H9 (cell line): ENCODE results near the gene ZNF44. TPM values are rescaled to one million over a fixed set of nuclear protein-coding genes. Genes with fewer than 3 reads are reported as not detected.

Experiments used
- DNase-seq: peaks from one replicate; pipeline ENCODE4 v3.0.0-alpha.2; 2017
- H2AFZ ChIP-seq: one replicate; pipeline ENCODE4 v1.6.1; 2013; ENCODE audit warnings: mild to moderate bottlenecking, low read length, control low read depth, moderate library complexity
- H2AK5ac ChIP-seq: 2 replicates; pipeline ENCODE4 v1.6.1; 2013; ENCODE audit warnings: low read length, control low read depth, mixed read lengths; ENCODE audit not compliant: insufficient read length
- H2BK120ac ChIP-seq: one replicate; pipeline ENCODE4 v1.6.1; 2013; ENCODE audit warnings: low read depth, mild to moderate bottlenecking, low read length, control low read depth, inconsistent platforms; ENCODE audit not compliant: poor library complexity, severe bottlenecking
- H2BK12ac ChIP-seq: 2 replicates; pipeline ENCODE4 v1.6.1; 2013; ENCODE audit warnings: low read length, control low read depth, mixed read lengths, low read depth; ENCODE audit not compliant: insufficient read length
- H2BK15ac ChIP-seq: 2 replicates; pipeline ENCODE4 v1.6.1; 2013; ENCODE audit warnings: low read depth, low read length, control low read depth
- H2BK20ac ChIP-seq: one replicate; pipeline ENCODE4 v1.6.1; 2013; ENCODE audit warnings: low read depth, mild to moderate bottlenecking, low read length, control low read depth, inconsistent platforms; ENCODE audit not compliant: poor library complexity, severe bottlenecking
- H2BK5ac ChIP-seq: 2 replicates; pipeline ENCODE4 v1.6.1; 2013; ENCODE audit warnings: low read length, control low read depth, mixed read lengths; ENCODE audit not compliant: insufficient read length
- H3K14ac ChIP-seq: 2 replicates; pipeline ENCODE4 v1.6.1; 2013; ENCODE audit warnings: low read length, control low read depth; ENCODE audit not compliant: insufficient read depth
- H3K18ac ChIP-seq: 2 replicates; pipeline ENCODE4 v1.6.1; 2013; ENCODE audit warnings: low read depth, mild to moderate bottlenecking, mixed read lengths, low read length, control low read depth; ENCODE audit not compliant: insufficient read length
- H3K23ac ChIP-seq: 2 replicates; pipeline ENCODE4 v1.6.1; 2013; ENCODE audit warnings: low read length, control low read depth, mixed read lengths, low read depth; ENCODE audit not compliant: insufficient read length
- H3K23me2 ChIP-seq: 2 replicates; pipeline ENCODE4 v1.6.1; 2013; ENCODE audit warnings: low read depth, mild to moderate bottlenecking, mixed read lengths, low read length, control low read depth; ENCODE audit not compliant: insufficient read length, poor library complexity, severe bottlenecking
- H3K27ac ChIP-seq: 2 replicates; pipeline ENCODE4 v1.5.1; 2013; ENCODE audit warnings: low read length, control low read depth, mixed read lengths, low read depth; ENCODE audit not compliant: insufficient read length
- H3K27me3 ChIP-seq: 2 replicates; pipeline ENCODE4 v1.6.1; 2013; ENCODE audit warnings: low read length, control low read depth, inconsistent platforms; ENCODE audit not compliant: insufficient read depth
- H3K4ac ChIP-seq: 2 replicates; pipeline ENCODE4 v1.6.1; 2013; ENCODE audit warnings: low read depth, mild to moderate bottlenecking, control low read depth, inconsistent platforms, low read length, moderate library complexity
- H3K4me1 ChIP-seq: 2 replicates; pipeline ENCODE4 v1.6.1; 2013; ENCODE audit warnings: low read length, control low read depth, inconsistent platforms; ENCODE audit not compliant: insufficient read depth
- H3K4me2 ChIP-seq: 2 replicates; pipeline ENCODE4 v1.6.1; 2013; ENCODE audit warnings: low read length, control low read depth, mixed read lengths; ENCODE audit not compliant: insufficient read length, insufficient read depth
- H3K56ac ChIP-seq: 2 replicates; pipeline ENCODE4 v1.6.1; 2013; ENCODE audit warnings: low read depth, mild to moderate bottlenecking, mixed read lengths, low read length, control low read depth; ENCODE audit not compliant: insufficient read length
- H3K79me1 ChIP-seq: 2 replicates; pipeline ENCODE4 v1.6.1; 2013; ENCODE audit warnings: low read depth, mild to moderate bottlenecking, moderate library complexity, low read length, control low read depth, inconsistent platforms; ENCODE audit not compliant: insufficient read depth, poor library complexity, severe bottlenecking
- H3K79me2 ChIP-seq: 2 replicates; pipeline ENCODE4 v1.6.1; 2013; ENCODE audit warnings: low read length, control low read depth, inconsistent platforms; ENCODE audit not compliant: insufficient read depth
- H3K9ac ChIP-seq: 2 replicates; pipeline ENCODE4 v1.6.1; 2013; ENCODE audit warnings: low read length, control low read depth, mixed read lengths; ENCODE audit not compliant: insufficient read length; ENCODE audit errors: extremely low read depth
- H3K9me3 ChIP-seq: one replicate; pipeline ENCODE4 v1.6.1; 2013; ENCODE audit warnings: low read depth, low read length, inconsistent platforms; ENCODE audit not compliant: control insufficient read depth
- H3T11ph ChIP-seq: one replicate; pipeline ENCODE4 v1.6.1; 2013; ENCODE audit warnings: mild to moderate bottlenecking, low read length, control low read depth, inconsistent platforms
- H4K20me1 ChIP-seq: one replicate; pipeline ENCODE4 v1.6.1; 2013; ENCODE audit not compliant: control insufficient read depth, insufficient read length, insufficient read depth
- H4K5ac ChIP-seq: 2 replicates; pipeline ENCODE4 v1.6.1; 2013; ENCODE audit warnings: low read depth, mild to moderate bottlenecking, mixed read lengths, low read length, control low read depth; ENCODE audit not compliant: insufficient read length
- H4K8ac ChIP-seq: replicated peaks from 2 replicates; pipeline ENCODE4 v1.6.1; 2013; ENCODE audit warnings: low read length, control low read depth, mixed read lengths, low read depth; ENCODE audit not compliant: insufficient read length
- H4K91ac ChIP-seq: 2 replicates; pipeline ENCODE4 v1.6.1; 2013; ENCODE audit warnings: low read depth, mild to moderate bottlenecking, moderate library complexity, mixed read lengths, low read length, control low read depth; ENCODE audit not compliant: insufficient read length
- H3K27ac Mint-ChIP-seq, 3 experiments: 2 replicates in 2 of 3; 3 replicates in 1 of 3; pipeline ENCODE4 v1.8.0; 2020 to 2021; ENCODE audit warnings: mixed read lengths in 3 of 3, mild to moderate bottlenecking in 1 of 3, moderate library complexity in 1 of 3
- H3K27me3 Mint-ChIP-seq: 2 replicates; pipeline ENCODE4 v1.8.0; 2021; ENCODE audit warnings: low read depth, mild to moderate bottlenecking, moderate library complexity, mixed read lengths
- H3K36me3 Mint-ChIP-seq, 3 experiments: 2 replicates in 2 of 3; 3 replicates in 1 of 3; pipeline ENCODE4 v1.8.0; 2020 to 2021; ENCODE audit warnings: low read depth in 3 of 3, mixed read lengths in 3 of 3; ENCODE audit not compliant: insufficient read depth in 1 of 3
- H3K4me1 Mint-ChIP-seq, 2 experiments: 2 replicates each; pipeline ENCODE4 v1.8.0; 2020; ENCODE audit warnings: mixed read lengths in 2 of 2
- H3K4me3 Mint-ChIP-seq, 2 experiments: 2 replicates in 1 of 2; 3 replicates in 1 of 2; pipeline ENCODE4 v1.8.0; 2020 to 2021; ENCODE audit warnings: mild to moderate bottlenecking in 2 of 2, mixed read lengths in 2 of 2, moderate library complexity in 1 of 2
- H3K9me3 Mint-ChIP-seq, 2 experiments: 2 replicates in 1 of 2; 3 replicates in 1 of 2; pipeline ENCODE4 v1.8.0; 2020; ENCODE audit warnings: mild to moderate bottlenecking in 2 of 2, mixed read lengths in 2 of 2, moderate library complexity in 1 of 2
- CTCF ChIP-seq: fragments of 200-600 bp; sonication (generic); conservative IDR thresholded peaks from 3 replicates; pipeline ENCODE4 v1.8.0; 2021; ENCODE audit warnings: antibody characterized with exemption, mild to moderate bottlenecking
- WGBS: extraction: QIAGEN DNeasy Blood & Tissue Kit; methylation state at CpG from one replicate; pipeline ENCODE4 v1.1.7; 2013; ENCODE audit warnings: missing lambda C conversion rate, low lambda C conversion rate, mixed read lengths; ENCODE audit not compliant: insufficient read length; ENCODE audit errors: extremely low coverage; 5-methylcytosine and 5-hydroxymethylcytosine counted together
- total RNA-seq: library from RNA; stranded (reverse); gene quantifications from 2 replicates; pipeline ENCODE4 v1.2.1, GENCODE V29; 2021

ZNF44 gene
- total RNA-seq, 1 experiment from 2014 or later, result 6.9 TPM

DNA sequence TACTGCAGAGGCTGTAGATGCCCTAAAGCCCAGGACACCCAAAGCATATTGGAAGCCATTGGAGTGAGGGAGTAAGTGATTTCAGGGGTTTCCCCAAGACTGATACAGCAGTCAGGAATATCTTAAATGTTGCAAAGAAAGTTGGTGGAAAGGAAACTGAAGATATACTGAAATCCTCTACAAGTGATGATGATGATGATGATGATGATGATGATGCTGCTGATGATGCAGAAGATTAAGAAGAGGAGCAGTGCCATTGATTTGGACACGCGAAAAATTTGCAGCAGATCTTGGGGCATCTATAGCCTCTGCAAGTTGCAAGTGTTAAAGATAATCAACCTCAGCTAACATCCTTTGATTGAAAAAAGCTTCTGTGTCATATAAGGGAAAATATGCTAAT, 23.8 kb downstream of the ZNF44 start:
- Mint-ChIP-seq H3K27ac (no peak overlapping the region), H3K9me3 (peaks cover 86 to 88% of the 10 kb centered on the region in 2 experiments), H3K27me3 (peaks cover 1% of the 10 kb centered on the region; the same call in 1 of the 2 replicates), H3K4me3 (no peak overlapping the region), H3K4me1 (no peaks in the 10 kb centered on the region), H3K36me3 (peaks cover 50 to 61% (median 57%) of the 10 kb centered on the region in 3 experiments)
- H3K79me1 ChIP-seq, result no peaks in the 10 kb centered on the region
- no peak overlapping the region for H3K4ac ChIP-seq
- WGBS, result no CpG with 5 or more reads among the region's 2 CpGs
- H3K27me3 ChIP-seq, result no peaks in the 10 kb centered on the region
- H2AFZ ChIP-seq, result no peak overlapping the region
- H2BK5ac ChIP-seq, result no peak overlapping the region
- no peak overlapping the region for H3K14ac ChIP-seq
- TF ChIP-seq CTCF, result no peak
- no peak overlapping the region for H2BK120ac ChIP-seq
- no peak for DNase-seq
- H3K9me3 ChIP-seq, result peaks cover 65% of the 10 kb centered on the region
- no peaks in the 10 kb centered on the region for H3K23me2 ChIP-seq
- H3K79me2 ChIP-seq, result no peaks in the 10 kb centered on the region; the same call in 1 of the 2 replicates
- H4K20me1 ChIP-seq, result no peaks in the 10 kb centered on the region
- H3K18ac ChIP-seq, result no peak overlapping the region
- no peak overlapping the region for H2BK12ac ChIP-seq
- H3K4me1 ChIP-seq, result no peaks in the 10 kb centered on the region
- H2AK5ac ChIP-seq, result no peak overlapping the region
- H3K9ac ChIP-seq, result no peak overlapping the region
- H4K5ac ChIP-seq, result no peak overlapping the region
- no peak overlapping the region for H3K27ac ChIP-seq
- H2BK20ac ChIP-seq, result no peak overlapping the region
- no peak overlapping the region for H4K91ac ChIP-seq
- no peak overlapping the region for H3K23ac ChIP-seq
- no peak overlapping the region for H3K56ac ChIP-seq
- H2BK15ac ChIP-seq, result no peak overlapping the region
- no peak overlapping the region for H3T11ph ChIP-seq
- no peak overlapping the region for H4K8ac ChIP-seq
- no peak overlapping the region for H3K4me2 ChIP-seq
